Cerebellar cortex (tissue), 1 donor: ENCODE data around the gene LAMA1.
"Not testable (repeated sequence)": the region's sequence is repeated elsewhere in the genome, so short reads cannot be mapped to it uniquely, and the experiment has no call there.

Source experiments
- DNase-seq: peaks from one replicate; pipeline ENCODE4 v3.0.0-alpha.2; 2015; ENCODE audit warnings: low spot score

The LAMA1 gene

GRCh38 chr18:6949800-6950586, 167.6 kb downstream of the LAMA1 start:
- DNase-seq: no peak

GRCh38 chr18:6948281-6949055, 169.1 kb downstream of the LAMA1 start:
- DNase-seq: no peak

- DNase-seq: no peak
These were observed 170.1 kb downstream of the LAMA1 start for GRCh38 chr18:6947338-6948030.

GRCh38 chr18:6943143-6943542, 174.5 kb downstream of the LAMA1 start:
- DNase-seq: no peak

GRCh38 chr18:6942742-6943141, 174.9 kb downstream of the LAMA1 start:
- DNase-seq: no peak

- no peak for DNase-seq
These were observed 175.6 kb downstream of the LAMA1 start for GRCh38 chr18:6941996-6942395.

- DNase-seq: no peak
These were observed 177.1 kb downstream of the LAMA1 start for GRCh38 chr18:6940451-6940850.

GRCh38 chr18:6939972-6940371, 177.6 kb downstream of the LAMA1 start:
- DNase-seq: no peak

GRCh38 chr18:6938403-6938802, 179.2 kb downstream of the LAMA1 start:
- DNase-seq: not testable (repeated sequence)

GRCh38 chr18:6938003-6938402, 179.6 kb downstream of the LAMA1 start:
- no peak for DNase-seq

- no peak for DNase-seq
These were observed 182.7 kb downstream of the LAMA1 start for GRCh38 chr18:6934859-6935258.

- DNase-seq: no peak
These were observed 188.1 kb downstream of the LAMA1 start for GRCh38 chr18:6929370-6930102.

GRCh38 chr18:6928359-6928758, 189.2 kb downstream of the LAMA1 start:
- no peak for DNase-seq

GRCh38 chr18:6927153-6927552, 190.4 kb downstream of the LAMA1 start:
- no peak for DNase-seq

- DNase-seq: no peak
These were observed 194.4 kb downstream of the LAMA1 start for GRCh38 chr18:6923220-6923619.

- DNase-seq: peak; percentile 99
These were observed 196.0 kb downstream of the LAMA1 start for GRCh38 chr18:6921571-6921970.

- DNase-seq: peak; percentile 50
These were observed 197.3 kb downstream of the LAMA1 start for GRCh38 chr18:6920099-6920955.

- no peak for DNase-seq
These were observed 200.5 kb downstream of the LAMA1 start for GRCh38 chr18:6917072-6917471.

GRCh38 chr18:6901286-6901926, 216.2 kb downstream of the LAMA1 start:
- no peak for DNase-seq

GRCh38 chr18:6891788-6892187, 225.8 kb downstream of the LAMA1 start:
- DNase-seq: no peak
